Caco-2 (cell line): ENCODE results near the gene HSFX4. TPM values are rescaled to one million over a fixed set of nuclear protein-coding genes. Genes with fewer than 3 reads are reported as not detected.

Source experiments
- BruUV-seq: library from RNA; stranded (reverse); fragments of 400-500 nt; replicated peaks from 2 replicates; lab custom pipeline; 2021; lab: Mats Ljungman, UMichigan
- CTCF ChIA-PET: fragments of 300-600 bp; sonication (Branson Sonifier 250); formaldehyde crosslinking; loops from one replicate; lab custom pipeline; 2022; ENCODE audit warnings: antibody characterized with exemption; lab: Charles Lee
- POLR2A ChIA-PET: fragments of 300-600 bp; sonication (Branson Sonifier 250); formaldehyde crosslinking; loops from one replicate; lab custom pipeline; 2022; ENCODE audit warnings: antibody characterized with exemption; lab: Charles Lee
- DNase-seq, 2 experiments: peaks; one replicate each; pipeline versions ENCODE4 v3.0.0 to v3.0.0-alpha.2; 2020 to 2022
- H3K27me3 ChIP-seq: replicated peaks from 2 replicates; pipeline ENCODE4 v1.6.0; 2011; ENCODE audit warnings: low read length; ENCODE audit not compliant: control insufficient read depth, insufficient read depth
- H3K36me3 ChIP-seq: 2 replicates; pipeline ENCODE4 v1.5.1; 2011; ENCODE audit warnings: low read length; ENCODE audit not compliant: control insufficient read depth, insufficient read depth
- H3K4me1 ChIP-seq: fragments of 250-450 bp; sonication (Bioruptor Pico); 2 replicates; pipeline ENCODE4 v1.5.1; 2020; ENCODE audit warnings: mild to moderate bottlenecking
- H3K4me3 ChIP-seq: 2 replicates; pipeline ENCODE4 v1.5.1; 2011; ENCODE audit warnings: low read depth, mild to moderate bottlenecking, control low read depth, low read length
- H3K9me3 ChIP-seq: fragments of 250-450 bp; sonication (Bioruptor Pico); 2 replicates; pipeline ENCODE4 v1.5.1; 2020; ENCODE audit warnings: mild to moderate bottlenecking, moderate library complexity
- H3K27ac Mint-ChIP-seq: one replicate; pipeline ENCODE4 v1.8.0; 2022; ENCODE audit warnings: mixed read lengths; ENCODE audit not compliant: unreplicated experiment
- H3K27me3 Mint-ChIP-seq: one replicate; pipeline ENCODE4 v1.8.0; 2022; ENCODE audit warnings: mixed read lengths; ENCODE audit not compliant: insufficient read depth, unreplicated experiment
- H3K36me3 Mint-ChIP-seq: one replicate; pipeline ENCODE4 v1.8.0; 2022; ENCODE audit warnings: mild to moderate bottlenecking, mixed read lengths; ENCODE audit not compliant: insufficient read depth, unreplicated experiment
- H3K4me1 Mint-ChIP-seq: one replicate; pipeline ENCODE4 v1.8.0; 2022; ENCODE audit warnings: low read depth, mixed read lengths; ENCODE audit not compliant: unreplicated experiment
- H3K4me3 Mint-ChIP-seq: one replicate; pipeline ENCODE4 v1.8.0; 2022; ENCODE audit warnings: mild to moderate bottlenecking, moderate library complexity, mixed read lengths; ENCODE audit not compliant: unreplicated experiment
- H3K9me3 Mint-ChIP-seq: one replicate; pipeline ENCODE4 v1.8.0; 2022; ENCODE audit warnings: mixed read lengths; ENCODE audit not compliant: unreplicated experiment
- CTCF ChIP-seq, 2 experiments: fragments of 200-600 bp in 1 of 2; IDR thresholded peaks; 1 replicate in 1 of 2; 2 replicates in 1 of 2; pipeline versions ENCODE4 v1.5.1 to v1.8.0; 2011 to 2022; ENCODE audit warnings: antibody characterized with exemption in 1 of 2, control low read depth in 1 of 2, inconsistent platforms in 1 of 2, low read depth in 1 of 2, low read length in 1 of 2, mild to moderate bottlenecking in 1 of 2, moderate library complexity in 1 of 2; ENCODE audit not compliant: insufficient read depth in 1 of 2, severe bottlenecking in 1 of 2, unreplicated experiment in 1 of 2
- intact Hi-C: fragments of 100-400 bp; cut with micrococcal nuclease; formaldehyde crosslinking; loops from one replicate; pipeline ENCODE4 v1.10.0; 2022; ENCODE audit not compliant: unreplicated experiment
- total RNA-seq: library from RNA; stranded (reverse); gene quantifications from 2 replicates; pipeline ENCODE4 v1.2.3, GENCODE V29; 2022

Gene HSFX4
- total RNA-seq, 1 experiment from 2014 or later: not detected

- H3K4me3 Mint-ChIP-seq: peak overlapping the region; percentile 58
- ChIA-PET POLR2A (no interaction called here), CTCF (interaction anchor here (0.6 kb wide), 1 partner anchor 392 kb away, joined by 5 read pairs; no protein-coding TSS in a partner anchor)
- peak overlapping the region; percentile 20; the same call in 1 of the 2 replicates for H3K4me3 ChIP-seq
- no peaks in the 10 kb centered on the region for H3K4me1 ChIP-seq
- BruUV-seq: no TSS peak
- H3K36me3 ChIP-seq: no peaks in the 10 kb centered on the region
- H3K27me3 ChIP-seq: no peaks in the 10 kb centered on the region
- peaks cover 8% of the 10 kb centered on the region for H3K4me1 Mint-ChIP-seq
- DNase-seq: no peak
- H3K9me3 ChIP-seq: no peaks in the 10 kb centered on the region
- peak; percentile 37 to 48 for TF ChIP-seq CTCF (IDR thresholded peaks at IDR 0.05; ENCODE audit: insufficient read depth in 1 of 2, low read depth in 1 of 2, low read length in 1 of 2, severe bottlenecking in 1 of 2, unreplicated experiment in 1 of 2)
- H3K27ac Mint-ChIP-seq: no peak overlapping the region
- H3K27me3 Mint-ChIP-seq: no peaks in the 10 kb centered on the region
- H3K36me3 Mint-ChIP-seq: no peaks in the 10 kb centered on the region
- intact Hi-C loops: no loop called here
- H3K9me3 Mint-ChIP-seq: no peaks in the 10 kb centered on the region
These were observed 25.3 kb upstream of the HSFX4 start for GRCh38 chrX:149903889-149904748.

GRCh38 chrX:149908308-149908707 lies 21.1 kb upstream of the HSFX4 start:
- no peak overlapping the region for H3K27ac Mint-ChIP-seq
- intact Hi-C loops: no loop called here
- no peaks in the 10 kb centered on the region for H3K36me3 ChIP-seq
- peaks cover 8% of the 10 kb centered on the region for H3K4me1 Mint-ChIP-seq
- H3K27me3 ChIP-seq: no peaks in the 10 kb centered on the region
- ChIA-PET CTCF (no interaction called here), POLR2A (no interaction called here)
- no peaks in the 10 kb centered on the region for H3K27me3 Mint-ChIP-seq
- H3K9me3 Mint-ChIP-seq: no peaks in the 10 kb centered on the region
- peaks cover 5% of the 10 kb centered on the region for H3K36me3 Mint-ChIP-seq
- no peak for DNase-seq
- no peaks in the 10 kb centered on the region for H3K9me3 ChIP-seq
- no peaks in the 10 kb centered on the region for H3K4me1 ChIP-seq
- BruUV-seq: no TSS peak
- no peak for TF ChIP-seq CTCF (IDR thresholded peaks at IDR 0.05; ENCODE audit: insufficient read depth in 1 of 2, low read depth in 1 of 2, low read length in 1 of 2, severe bottlenecking in 1 of 2, unreplicated experiment in 1 of 2)
- H3K4me3 ChIP-seq: no peak overlapping the region
- no peak overlapping the region for H3K4me3 Mint-ChIP-seq

- Histone ChIP-seq H3K36me3 (no peaks in the 10 kb centered on the region), H3K4me3 (no peak overlapping the region), H3K27me3 (no peaks in the 10 kb centered on the region), H3K4me1 (no peaks in the 10 kb centered on the region), H3K9me3 (no peaks in the 10 kb centered on the region)
- no peak for TF ChIP-seq CTCF (IDR thresholded peaks at IDR 0.05; ENCODE audit: insufficient read depth in 1 of 2, low read depth in 1 of 2, low read length in 1 of 2, severe bottlenecking in 1 of 2, unreplicated experiment in 1 of 2)
- intact Hi-C loops: no loop called here
- peaks cover 8% of the 10 kb centered on the region for H3K4me1 Mint-ChIP-seq
- POLR2A ChIA-PET: no interaction called here
- H3K4me3 Mint-ChIP-seq: no peak overlapping the region
- peaks cover 5% of the 10 kb centered on the region for H3K36me3 Mint-ChIP-seq
- H3K27ac Mint-ChIP-seq: no peak overlapping the region
- CTCF ChIA-PET: no interaction called here
- H3K9me3 Mint-ChIP-seq: peaks cover 2% of the 10 kb centered on the region
- no peaks in the 10 kb centered on the region for H3K27me3 Mint-ChIP-seq
- no TSS peak for BruUV-seq
- no peak for DNase-seq
These were observed 20.6 kb upstream of the HSFX4 start for GRCh38 chrX:149908727-149909126.
